Eye (tissue), 1 donor: Measurements from ENCODE around the gene PFN2.
"Not testable (repeated sequence)": the region's sequence is repeated elsewhere in the genome, so short reads cannot be mapped to it uniquely, and the experiment has no call there.

Experiments
- DNase-seq: peaks from one replicate; pipeline ENCODE4 v3.0.0-alpha.2; 2015

Gene PFN2

GRCh38 chr3:149967086-149967685 lies 3.5 kb downstream of the PFN2 start:
- DNase-seq = peak; percentile 86

- DNase-seq = no peak
Observed at GRCh38 chr3:149965278-149965677, 5.4 kb downstream of the PFN2 start.

- DNase-seq = no peak
Observed at GRCh38 chr3:149964291-149964690, 6.4 kb downstream of the PFN2 start.

GRCh38 chr3:149963485-149963884 lies 7.2 kb downstream of the PFN2 start:
- DNase-seq = no peak

- DNase-seq = no peak
Observed at GRCh38 chr3:149959443-149959842, 11.3 kb downstream of the PFN2 start.

- DNase-seq = no peak
Observed at GRCh38 chr3:149958171-149958796, 12.4 kb downstream of the PFN2 start.

- DNase-seq = no peak
Observed at GRCh38 chr3:149957361-149958125, 13.2 kb downstream of the PFN2 start.

- DNase-seq = no peak
Observed at GRCh38 chr3:149955449-149955848, 15.2 kb downstream of the PFN2 start.

GRCh38 chr3:149954812-149955211 lies 15.9 kb downstream of the PFN2 start:
- DNase-seq = no peak

GRCh38 chr3:149949181-149949580 lies 21.5 kb downstream of the PFN2 start:
- no peak for DNase-seq

GRCh38 chr3:149947231-149947630 lies 23.5 kb downstream of the PFN2 start:
- DNase-seq = no peak

- not testable (repeated sequence) for DNase-seq
Observed at GRCh38 chr3:149943966-149944365, 26.7 kb downstream of the PFN2 start.

GRCh38 chr3:149942409-149942808 lies 28.3 kb downstream of the PFN2 start:
- DNase-seq = no peak

- no peak for DNase-seq
Observed at GRCh38 chr3:149941946-149942345, 28.7 kb downstream of the PFN2 start.

- DNase-seq = no peak
Observed at GRCh38 chr3:149941186-149941585, 29.5 kb downstream of the PFN2 start.

GRCh38 chr3:149938392-149939055 lies 32.2 kb downstream of the PFN2 start:
- DNase-seq = not testable (repeated sequence)

- peak; percentile 42 for DNase-seq
Observed at GRCh38 chr3:149936812-149937230, 33.9 kb downstream of the PFN2 start.

GRCh38 chr3:149934524-149934923 lies 36.2 kb downstream of the PFN2 start:
- DNase-seq = no peak

- no peak for DNase-seq
Observed at GRCh38 chr3:149933858-149934257, 36.8 kb downstream of the PFN2 start.

- DNase-seq = no peak
Observed at GRCh38 chr3:149933008-149933407, 37.7 kb downstream of the PFN2 start.

- DNase-seq = no peak
Observed at GRCh38 chr3:149920119-149920518, 50.6 kb downstream of the PFN2 start.

- DNase-seq = no peak
Observed at GRCh38 chr3:149919509-149919908, 51.2 kb downstream of the PFN2 start.

GRCh38 chr3:149917124-149917667 lies 53.5 kb downstream of the PFN2 start:
- DNase-seq = no peak
